ENCODE data around the gene SORL1. TPM values are rescaled to one million over a fixed set of nuclear protein-coding genes. Genes with fewer than 3 reads are reported as not detected.
"Not testable (repeated sequence)": the region's sequence is repeated elsewhere in the genome, so short reads cannot be mapped to it uniquely, and the experiment has no call there.

Gene SORL1
- total RNA-seq, 1 experiment from 2014 or later = 0.05 TPM

DNA sequence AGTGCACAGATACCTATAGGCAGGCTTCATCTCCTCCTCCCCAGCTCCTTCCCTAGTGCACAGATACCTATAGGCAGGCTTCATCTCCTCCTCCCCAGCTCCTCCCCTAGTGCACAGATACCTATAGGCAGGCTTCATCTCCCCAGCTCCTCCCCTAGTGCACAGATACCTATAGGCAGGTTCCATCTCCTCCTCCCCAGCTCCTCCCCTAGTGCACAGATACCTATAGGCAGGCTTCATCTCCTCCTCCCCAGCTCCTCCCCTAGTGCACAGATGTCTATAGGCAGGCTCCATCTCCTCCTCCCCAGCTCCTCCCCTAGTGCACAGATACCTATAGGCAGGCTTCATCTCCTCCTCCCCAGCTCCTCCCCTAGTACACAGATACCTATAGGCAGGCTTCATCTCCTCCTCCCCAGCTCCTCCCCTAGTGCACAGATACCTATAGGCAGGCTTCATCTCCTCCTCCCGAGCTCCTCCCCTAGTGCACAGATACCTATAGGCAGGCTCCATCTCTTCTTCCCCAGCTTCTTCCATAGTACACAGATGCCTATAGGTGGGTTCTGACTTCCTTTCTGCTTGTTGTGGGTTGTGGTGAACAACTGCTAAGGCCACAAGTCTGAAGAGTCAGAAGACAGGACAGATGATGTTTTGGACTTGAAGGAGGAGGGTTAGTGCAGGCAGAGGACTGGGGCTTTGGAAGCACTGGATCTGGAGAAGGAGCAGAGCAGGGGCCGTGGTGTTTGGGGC, 29.5 kb downstream of the SORL1 start:
- not testable (repeated sequence) for H3K27ac ChIP-seq; H3K9me3 ChIP-seq (replicated peaks); DNase-seq (ENCODE audit: low read depth in 1 of 2, low spot score in 2 of 2); H3K4me1 ChIP-seq (replicated peaks); H3K36me3 ChIP-seq; H3K4me3 ChIP-seq; H3K27me3 ChIP-seq (replicated peaks)

GRCh38 chr11:121482231-121483129, 30.4 kb downstream of the SORL1 start:
- no peak overlapping the region for H3K4me3 ChIP-seq
- H3K27me3 ChIP-seq (replicated peaks) = no peaks in the 10 kb centered on the region
- no peaks in the 10 kb centered on the region for H3K4me1 ChIP-seq (replicated peaks)
- no peak overlapping the region for H3K27ac ChIP-seq
- DNase-seq (ENCODE audit: low read depth in 1 of 2, low spot score in 2 of 2) = no peak
- H3K36me3 ChIP-seq = no peaks in the 10 kb centered on the region
- H3K9me3 ChIP-seq (replicated peaks) = no peaks in the 10 kb centered on the region

DNA sequence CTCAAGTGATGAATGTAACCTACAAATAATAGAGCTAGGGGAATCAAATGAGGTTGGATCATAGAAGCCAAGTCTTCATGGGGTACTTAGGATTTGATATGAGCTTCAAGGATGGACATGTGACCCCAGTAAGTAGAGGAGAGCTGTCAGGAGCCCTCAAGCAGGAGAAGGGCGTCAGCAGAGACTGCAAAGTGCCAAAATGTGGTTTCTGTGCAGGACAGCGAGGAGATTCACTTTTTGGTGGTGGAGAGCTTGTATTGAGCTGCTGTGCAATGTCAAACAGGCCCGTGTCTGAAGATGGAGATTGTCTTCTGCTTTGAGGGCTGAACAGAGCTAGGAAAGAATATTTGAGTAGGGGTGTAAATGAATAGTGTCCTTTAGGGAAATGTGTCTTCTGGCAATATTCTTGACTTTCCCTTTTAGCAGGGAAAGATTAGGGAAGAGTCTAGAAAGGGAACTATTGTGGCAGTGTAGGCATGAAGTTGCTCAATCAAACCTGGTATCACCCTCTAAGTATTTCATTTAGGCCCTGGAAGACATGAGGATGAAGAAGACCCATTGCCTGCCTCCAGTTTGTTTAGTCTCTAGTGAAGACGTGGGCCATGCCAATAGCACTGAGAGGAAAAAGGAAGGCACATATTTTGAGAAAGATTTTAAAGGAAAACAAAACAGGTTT, 31.8 kb downstream of the SORL1 start:
- DNase-seq (ENCODE audit: low read depth in 1 of 2, low spot score in 2 of 2) = no peak
- H3K4me1 ChIP-seq (replicated peaks) = no peaks in the 10 kb centered on the region
- H3K36me3 ChIP-seq = no peaks in the 10 kb centered on the region
- no peak overlapping the region for H3K27ac ChIP-seq
- H3K4me3 ChIP-seq = no peak overlapping the region
- no peaks in the 10 kb centered on the region for H3K27me3 ChIP-seq (replicated peaks)
- no peaks in the 10 kb centered on the region for H3K9me3 ChIP-seq (replicated peaks)

DNA sequence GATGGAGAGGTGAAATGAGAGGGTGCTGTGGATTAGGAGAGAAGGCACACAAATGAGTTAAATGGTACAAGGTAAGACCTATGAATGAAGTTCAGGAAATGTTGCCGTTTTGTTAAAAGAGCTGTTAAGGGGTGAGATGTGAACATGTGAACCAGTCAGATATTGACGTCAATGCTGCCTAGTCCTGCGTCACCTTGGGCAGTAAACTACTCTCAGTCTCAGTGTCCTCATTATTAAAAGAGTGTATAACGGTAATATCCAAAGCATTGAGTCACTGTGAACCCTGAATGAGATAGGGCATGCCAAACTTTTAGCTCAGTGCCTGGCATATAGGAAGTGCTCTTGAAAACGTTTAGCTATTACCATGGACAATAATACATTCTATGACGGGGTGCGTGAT, 33.1 kb downstream of the SORL1 start:
- no peak for DNase-seq (ENCODE audit: low read depth in 1 of 2, low spot score in 2 of 2)
- no peaks in the 10 kb centered on the region for H3K36me3 ChIP-seq
- H3K4me3 ChIP-seq = no peak overlapping the region
- no peaks in the 10 kb centered on the region for H3K9me3 ChIP-seq (replicated peaks)
- no peaks in the 10 kb centered on the region for H3K27me3 ChIP-seq (replicated peaks)
- no peaks in the 10 kb centered on the region for H3K4me1 ChIP-seq (replicated peaks)
- H3K27ac ChIP-seq = no peak overlapping the region

DNA sequence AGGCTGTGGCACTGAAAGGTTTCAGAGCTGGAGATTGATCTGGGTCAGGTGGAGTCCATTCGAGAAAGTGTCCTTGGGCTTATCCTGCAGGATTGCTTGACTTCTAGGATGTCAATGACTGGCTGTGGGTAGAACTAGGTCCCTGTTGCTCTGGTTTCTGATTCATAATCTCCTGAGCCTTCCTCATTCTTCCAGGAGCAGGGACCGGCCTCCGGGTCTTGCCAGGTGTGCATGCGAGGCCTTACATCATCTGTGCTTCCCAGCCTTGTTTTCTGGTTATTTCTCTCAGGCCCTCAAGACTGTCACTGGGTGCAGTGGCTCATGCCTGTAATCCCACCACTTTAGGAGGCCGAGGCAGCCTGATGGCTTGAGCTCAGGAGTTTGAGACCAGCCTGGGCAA, 33.9 kb downstream of the SORL1 start:
- Histone ChIP-seq H3K9me3 (replicated peaks) (no peaks in the 10 kb centered on the region), H3K4me1 (replicated peaks) (no peaks in the 10 kb centered on the region), H3K27me3 (replicated peaks) (no peaks in the 10 kb centered on the region), H3K27ac (no peak overlapping the region), H3K4me3 (no peak overlapping the region), H3K36me3 (no peaks in the 10 kb centered on the region)
- no peak for DNase-seq (ENCODE audit: low read depth in 1 of 2, low spot score in 2 of 2)

DNA sequence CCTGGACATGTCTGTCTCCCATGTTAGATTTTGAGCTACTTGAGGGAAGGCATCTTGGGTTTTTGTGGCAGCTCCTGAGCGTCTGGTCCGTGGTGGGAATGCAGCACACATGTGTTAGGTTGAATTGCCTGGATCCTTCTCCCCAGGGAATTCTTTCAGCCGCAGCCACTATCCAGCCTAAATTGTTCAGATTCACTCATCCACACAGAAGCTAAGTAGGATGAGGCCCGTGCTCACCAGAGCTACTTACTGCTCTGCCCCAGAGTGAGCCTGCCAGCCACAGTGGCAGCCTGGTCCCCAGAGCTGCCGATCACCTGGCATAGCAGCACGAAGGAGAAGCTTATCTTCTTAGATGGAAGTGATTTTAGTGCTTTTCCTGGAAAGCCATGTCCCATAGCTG, 35.1 kb downstream of the SORL1 start:
- Histone ChIP-seq H3K9me3 (replicated peaks) (no peaks in the 10 kb centered on the region), H3K36me3 (no peaks in the 10 kb centered on the region), H3K27ac (no peak overlapping the region), H3K4me3 (no peak overlapping the region), H3K27me3 (replicated peaks) (no peaks in the 10 kb centered on the region), H3K4me1 (replicated peaks) (no peaks in the 10 kb centered on the region)
- no peak for DNase-seq (ENCODE audit: low read depth in 1 of 2, low spot score in 2 of 2)

DNA sequence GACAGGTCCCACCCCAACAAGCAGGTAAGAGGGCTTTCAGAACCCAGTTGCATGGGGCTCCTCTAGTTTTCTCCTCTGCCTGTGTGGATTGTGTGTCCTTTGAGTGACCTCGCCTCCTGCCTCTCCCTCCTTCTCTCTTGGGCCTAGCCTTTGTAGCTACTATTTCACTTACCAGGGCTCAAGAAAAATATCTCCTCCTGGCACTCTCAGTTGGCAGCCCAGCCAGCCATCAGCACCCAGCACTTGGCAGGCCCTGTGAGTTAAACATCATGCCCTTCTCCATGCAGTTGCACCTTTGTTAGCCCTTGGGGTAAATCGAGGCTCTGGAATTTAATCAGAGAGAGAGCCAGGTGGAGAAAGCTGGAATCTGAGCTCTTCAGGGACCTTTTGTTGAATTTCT, 36.1 kb downstream of the SORL1 start:
- Histone ChIP-seq H3K27me3 (replicated peaks) (no peaks in the 10 kb centered on the region), H3K4me1 (replicated peaks) (no peaks in the 10 kb centered on the region), H3K4me3 (no peak overlapping the region), H3K36me3 (no peaks in the 10 kb centered on the region), H3K27ac (no peak overlapping the region), H3K9me3 (replicated peaks) (no peaks in the 10 kb centered on the region)
- DNase-seq (ENCODE audit: low read depth in 1 of 2, low spot score in 2 of 2) = no peak

DNA sequence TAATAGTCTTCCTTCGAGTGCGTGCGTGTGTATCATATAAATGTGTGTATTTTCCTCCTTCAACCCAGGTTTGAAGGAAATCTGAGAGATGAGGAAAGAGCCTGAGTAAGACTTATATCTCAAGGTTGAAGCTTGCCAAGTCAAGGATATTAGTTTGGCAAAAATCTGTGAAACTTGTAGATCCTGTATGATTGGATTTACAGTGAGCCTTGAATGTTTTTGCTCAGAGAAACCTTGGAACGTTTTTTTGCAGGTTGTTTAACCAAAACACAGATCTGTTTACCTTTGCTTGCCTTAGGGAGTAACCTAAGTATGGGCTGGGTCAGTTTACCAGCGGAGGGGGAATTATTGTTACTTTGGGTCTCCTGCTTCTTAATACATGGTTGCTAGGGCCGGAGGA, 36.5 kb downstream of the SORL1 start:
- Histone ChIP-seq H3K27me3 (replicated peaks) (no peaks in the 10 kb centered on the region), H3K4me3 (no peak overlapping the region), H3K9me3 (replicated peaks) (no peaks in the 10 kb centered on the region), H3K27ac (no peak overlapping the region), H3K4me1 (replicated peaks) (no peaks in the 10 kb centered on the region), H3K36me3 (no peaks in the 10 kb centered on the region)
- no peak for DNase-seq (ENCODE audit: low read depth in 1 of 2, low spot score in 2 of 2)

DNA sequence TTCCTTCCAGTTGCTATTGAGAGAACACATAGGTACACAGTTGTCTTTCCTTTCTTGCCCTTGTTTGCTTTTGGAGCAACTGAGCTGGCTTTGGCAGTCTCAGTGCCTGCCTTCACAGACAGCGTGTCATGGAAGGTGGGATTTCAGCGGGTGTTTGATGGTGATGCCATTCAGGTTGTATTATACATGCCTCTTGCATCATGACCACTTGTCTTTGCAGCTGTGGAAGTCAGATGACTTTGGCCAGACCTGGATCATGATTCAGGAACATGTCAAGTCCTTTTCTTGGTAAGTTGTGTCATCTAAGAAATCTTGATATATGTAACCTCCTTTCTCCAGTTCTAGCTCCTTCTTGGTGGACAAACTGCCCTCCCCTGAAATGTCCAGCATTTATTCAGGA, 37.7 kb downstream of the SORL1 start:
- Histone ChIP-seq H3K27ac (no peak overlapping the region), H3K36me3 (no peaks in the 10 kb centered on the region), H3K27me3 (replicated peaks) (no peaks in the 10 kb centered on the region), H3K4me1 (replicated peaks) (no peaks in the 10 kb centered on the region), H3K4me3 (no peak overlapping the region), H3K9me3 (replicated peaks) (no peaks in the 10 kb centered on the region)
- no peak for DNase-seq (ENCODE audit: low read depth in 1 of 2, low spot score in 2 of 2)

- DNase-seq (ENCODE audit: low read depth in 1 of 2, low spot score in 2 of 2) = no peak
- H3K4me1 ChIP-seq (replicated peaks) = no peaks in the 10 kb centered on the region
- H3K27ac ChIP-seq = no peak overlapping the region
- no peaks in the 10 kb centered on the region for H3K9me3 ChIP-seq (replicated peaks)
- H3K4me3 ChIP-seq = no peak overlapping the region
- H3K27me3 ChIP-seq (replicated peaks) = no peaks in the 10 kb centered on the region
- no peaks in the 10 kb centered on the region for H3K36me3 ChIP-seq
Measured at GRCh38 chr11:121494355-121495099, 42.4 kb downstream of the SORL1 start.

DNA sequence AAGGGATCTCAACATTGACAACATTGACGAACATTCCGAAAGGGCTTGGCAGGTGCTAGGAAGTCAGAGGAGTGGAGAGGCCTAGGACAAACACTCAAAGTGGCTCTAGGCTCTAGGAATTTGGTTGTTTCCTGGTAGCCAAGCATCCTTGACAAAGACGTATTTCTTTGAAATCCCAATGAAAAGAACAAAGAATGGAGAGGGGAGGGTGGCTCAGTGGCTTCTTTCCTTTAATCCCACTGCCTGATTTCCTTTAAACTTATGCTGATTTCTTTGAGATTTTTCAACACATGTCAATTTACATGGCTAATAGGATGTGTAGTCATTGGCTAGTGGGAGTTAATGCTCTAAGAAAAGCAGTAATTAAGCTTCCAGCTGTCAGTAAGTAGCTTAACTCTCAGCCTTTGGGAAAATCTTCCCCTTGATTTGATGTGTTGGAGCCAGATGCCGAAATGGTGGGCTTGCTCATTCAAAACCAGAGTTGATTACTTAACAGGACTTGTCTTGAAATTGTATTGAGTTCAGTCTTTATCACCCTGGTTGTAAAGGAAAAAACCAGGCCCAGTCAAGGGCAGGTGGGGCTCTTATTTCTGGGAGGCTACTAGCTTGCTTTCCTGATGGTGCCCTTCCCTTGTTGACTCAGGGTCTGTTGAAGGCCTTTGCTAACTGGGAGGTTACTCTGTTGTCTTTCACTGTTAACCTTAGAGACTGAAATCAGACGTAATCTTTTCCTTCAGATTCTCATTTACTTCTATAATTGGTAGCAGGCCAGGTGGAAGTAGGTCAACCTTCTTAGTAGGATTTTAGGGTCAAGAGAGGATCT, 45.3 kb downstream of the SORL1 start:
- Histone ChIP-seq H3K27me3 (replicated peaks) (no peaks in the 10 kb centered on the region), H3K4me3 (no peak overlapping the region), H3K9me3 (replicated peaks) (no peaks in the 10 kb centered on the region), H3K27ac (no peak overlapping the region), H3K36me3 (no peaks in the 10 kb centered on the region), H3K4me1 (replicated peaks) (no peaks in the 10 kb centered on the region)
- DNase-seq (ENCODE audit: low read depth in 1 of 2, low spot score in 2 of 2) = no peak

DNA sequence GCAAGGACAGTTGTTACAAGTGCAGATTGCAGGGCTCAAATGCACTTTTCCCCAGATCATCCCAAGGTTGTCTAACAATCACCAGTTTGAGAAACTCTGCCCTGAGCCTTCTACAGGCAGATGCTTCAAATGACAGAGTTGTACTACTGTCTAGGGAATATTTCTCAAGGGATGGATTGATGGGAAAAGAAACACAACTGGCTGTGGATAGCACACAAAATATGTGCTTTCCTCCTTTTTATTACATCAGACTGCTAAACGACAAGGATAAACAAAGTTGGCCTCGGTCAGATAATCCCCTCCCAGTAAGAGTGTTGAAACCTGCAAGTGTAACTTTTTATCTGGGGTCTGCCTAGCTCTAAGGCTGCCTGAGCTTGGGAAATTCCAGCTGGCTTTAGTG, 47.3 kb downstream of the SORL1 start:
- no peak overlapping the region for H3K27ac ChIP-seq
- no peaks in the 10 kb centered on the region for H3K36me3 ChIP-seq
- DNase-seq (ENCODE audit: low read depth in 1 of 2, low spot score in 2 of 2) = no peak
- H3K27me3 ChIP-seq (replicated peaks) = no peaks in the 10 kb centered on the region
- no peaks in the 10 kb centered on the region for H3K9me3 ChIP-seq (replicated peaks)
- H3K4me1 ChIP-seq (replicated peaks) = no peaks in the 10 kb centered on the region
- no peak overlapping the region for H3K4me3 ChIP-seq

- no peaks in the 10 kb centered on the region for H3K27me3 ChIP-seq (replicated peaks)
- H3K4me1 ChIP-seq (replicated peaks) = no peaks in the 10 kb centered on the region
- H3K27ac ChIP-seq = no peak overlapping the region
- no peaks in the 10 kb centered on the region for H3K9me3 ChIP-seq (replicated peaks)
- no peak for DNase-seq (ENCODE audit: low read depth in 1 of 2, low spot score in 2 of 2)
- H3K4me3 ChIP-seq = no peak overlapping the region
- no peaks in the 10 kb centered on the region for H3K36me3 ChIP-seq
Measured at GRCh38 chr11:121500275-121500674, 48.2 kb downstream of the SORL1 start.

Measured in SJSA1 (cell line).